HepG2 (cell line): ENCODE results near the gene NKD1. TPM values are rescaled to one million over a fixed set of nuclear protein-coding genes. Genes with fewer than 3 reads are reported as not detected.

ENCODE experiments used
- ATAD3A ChIP-seq: sonication (generic); formaldehyde crosslinking; IDR thresholded peaks from 2 replicates; pipeline ENCODE4 v1.4.0; 2020; ENCODE audit warnings: missing genetic modification reagents
- CBX1 ChIP-seq: IDR thresholded peaks from one replicate; pipeline ENCODE4 v1.6.1; 2016; ENCODE audit warnings: antibody characterized with exemption, low read depth
- DMAP1 ChIP-seq: IDR thresholded peaks from 2 replicates; pipeline ENCODE4 v1.6.1; 2016
- DNMT3B ChIP-seq: conservative IDR thresholded peaks from 2 replicates; pipeline ENCODE4 v1.6.1; 2016; ENCODE audit warnings: missing biosample characterization, control low read depth
- GATAD2A ChIP-seq: IDR thresholded peaks from 2 replicates; pipeline ENCODE4 v1.6.1; 2016
- KLF13 ChIP-seq: sonication (generic); formaldehyde crosslinking; IDR thresholded peaks from 2 replicates; pipeline ENCODE4 v1.4.0; 2020; ENCODE audit warnings: mild to moderate bottlenecking, missing genetic modification reagents
- KLF6 ChIP-seq: IDR thresholded peaks from 2 replicates; pipeline ENCODE4 v1.8.0; 2016; ENCODE audit warnings: missing biosample characterization, missing genetic modification reagents
- MXI1 ChIP-seq: IDR thresholded peaks from 3 replicates; pipeline ENCODE4 v1.6.1; 2012; ENCODE audit warnings: low read depth, low read length, inconsistent platforms, borderline replicate concordance
- NFYB ChIP-seq: sonication (generic); formaldehyde crosslinking; IDR thresholded peaks from 2 replicates; pipeline ENCODE4 v1.4.0; 2020; ENCODE audit warnings: missing genetic modification reagents
- NR2C2 ChIP-seq: sonication (generic); formaldehyde crosslinking; IDR thresholded peaks from 2 replicates; pipeline ENCODE4 v1.4.0; 2020; ENCODE audit warnings: missing genetic modification reagents, mild to moderate bottlenecking, moderate library complexity, borderline replicate concordance
- PAF1 ChIP-seq: IDR thresholded peaks from 2 replicates; pipeline ENCODE4 v1.6.1; 2016; ENCODE audit warnings: missing genetic modification reagents, missing compliant biosample characterization
- RFXANK ChIP-seq: IDR thresholded peaks from 2 replicates; pipeline ENCODE4 v1.6.1; 2016
- SETDB1 ChIP-seq: sonication (generic); formaldehyde crosslinking; IDR thresholded peaks from 2 replicates; pipeline ENCODE4 v1.5.1; 2020; ENCODE audit warnings: missing genetic modification reagents, mild to moderate bottlenecking, borderline replicate concordance
- SYNCRIP ChIP-seq: fragments of 200-400 bp; formaldehyde crosslinking; IDR thresholded peaks from 2 replicates; pipeline ENCODE4 v1.6.1; 2018; ENCODE audit warnings: mild to moderate bottlenecking, low read depth, low read length; ENCODE audit not compliant: insufficient read depth
- YEATS2 ChIP-seq: sonication (generic); formaldehyde crosslinking; IDR thresholded peaks from 2 replicates; pipeline ENCODE4 v1.4.0; 2020; ENCODE audit warnings: missing genetic modification reagents, borderline replicate concordance
- ZBTB7B ChIP-seq: sonication (generic); formaldehyde crosslinking; IDR thresholded peaks from 2 replicates; pipeline ENCODE4 v1.4.0; 2020; ENCODE audit warnings: missing genetic modification reagents
- ZFYVE20 ChIP-seq: sonication (generic); formaldehyde crosslinking; IDR thresholded peaks from 2 replicates; pipeline ENCODE4 v1.8.0; 2023; ENCODE audit warnings: low read depth, mild to moderate bottlenecking, moderate library complexity, missing genetic modification reagents, borderline replicate concordance
- ZNF263 ChIP-seq: sonication (generic); formaldehyde crosslinking; IDR thresholded peaks from 2 replicates; pipeline ENCODE4 v1.4.0; 2020; ENCODE audit warnings: missing genetic modification reagents
- ZNF430 ChIP-seq: sonication (generic); formaldehyde crosslinking; IDR thresholded peaks from 2 replicates; pipeline ENCODE4 v1.9.0; 2021; ENCODE audit warnings: mild to moderate bottlenecking, missing genetic modification reagents
- ZNF629 ChIP-seq: sonication (generic); formaldehyde crosslinking; conservative IDR thresholded peaks from 2 replicates; pipeline ENCODE4 v1.5.0; 2020; ENCODE audit warnings: missing genetic modification reagents
- ZNF749 ChIP-seq: sonication (generic); formaldehyde crosslinking; IDR thresholded peaks from 2 replicates; pipeline ENCODE4 v1.8.0; 2022; ENCODE audit warnings: mild to moderate bottlenecking, missing genetic modification reagents, moderate library complexity, borderline replicate concordance
- polyA plus RNA-seq, 8 experiments: library from polyadenylated mRNA; depleted of rRNA in 3 of 8; stranded (reverse) in 7 of 8; unstranded in 1 of 8; fragments of >200 nt; fragmentation: Illumina TruSeq in 4 of 8; extraction: Trizol in 4 of 8; gene quantifications; 2 replicates each; pipeline versions ENCODE4 v1.2.1 to v1.2.3, GENCODE V29; 2011 to 2016; ENCODE audit warnings: low read depth in 4 of 8, missing spikeins in 1 of 8, mixed read lengths in 1 of 8; ENCODE audit not compliant: insufficient read depth in 1 of 8
- total RNA-seq, 5 experiments: library from RNA; depleted of rRNA; stranded (reverse); fragments of >200 nt; fragmentation: Illumina TruSeq; extraction: Trizol; gene quantifications; 2 replicates each; pipeline ENCODE4 v1.2.3, GENCODE V29; 2016; ENCODE audit warnings: low read depth in 1 of 5
- TF ChIP-seq, protein P1 (sequence below): IDR thresholded peaks from 2 replicates; pipeline ENCODE4 v1.6.1; 2016; ENCODE audit warnings: low read depth
- TF ChIP-seq, protein P2 (sequence below): sonication (generic); formaldehyde crosslinking; IDR thresholded peaks from 2 replicates; pipeline ENCODE4 v1.5.0; 2020; ENCODE audit warnings: missing genetic modification reagents
- TF ChIP-seq, protein P3 (sequence below): sonication (generic); formaldehyde crosslinking; IDR thresholded peaks from 2 replicates; pipeline ENCODE4 v1.4.0; 2020; ENCODE audit warnings: missing genetic modification reagents
- TF ChIP-seq, protein P4 (sequence below): sonication (generic); formaldehyde crosslinking; IDR thresholded peaks from 2 replicates; pipeline ENCODE4 v1.5.1; 2020; ENCODE audit warnings: missing genetic modification reagents, mild to moderate bottlenecking, borderline replicate concordance

NKD1 gene
- total and polyA plus RNA-seq, 2 of the 13 experiments (the other 11 are each of a cell fraction or from before 2014, with no cell fraction given), result 70.4 to 121 TPM

DNA sequence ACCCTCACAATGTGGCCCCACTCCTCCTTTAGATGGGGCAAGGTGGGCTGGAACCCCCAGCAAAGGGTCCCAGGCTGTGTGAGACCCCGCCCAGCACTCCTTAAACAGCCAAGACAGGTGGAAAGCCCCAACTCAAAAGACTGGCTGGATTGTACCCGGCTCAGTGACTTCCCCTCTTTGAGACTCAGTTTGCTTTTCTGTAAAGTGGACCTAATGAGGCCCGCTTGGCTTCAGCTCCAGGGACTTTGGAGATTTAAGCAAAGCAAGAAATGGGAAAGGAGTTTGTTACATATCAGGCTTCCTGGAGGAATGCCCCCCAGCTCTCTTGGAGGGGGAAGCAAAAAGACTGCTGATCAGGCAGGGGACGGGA, 93.6 kb downstream of the NKD1 start (continued):
- TF ChIP-seq, protein P1, sequence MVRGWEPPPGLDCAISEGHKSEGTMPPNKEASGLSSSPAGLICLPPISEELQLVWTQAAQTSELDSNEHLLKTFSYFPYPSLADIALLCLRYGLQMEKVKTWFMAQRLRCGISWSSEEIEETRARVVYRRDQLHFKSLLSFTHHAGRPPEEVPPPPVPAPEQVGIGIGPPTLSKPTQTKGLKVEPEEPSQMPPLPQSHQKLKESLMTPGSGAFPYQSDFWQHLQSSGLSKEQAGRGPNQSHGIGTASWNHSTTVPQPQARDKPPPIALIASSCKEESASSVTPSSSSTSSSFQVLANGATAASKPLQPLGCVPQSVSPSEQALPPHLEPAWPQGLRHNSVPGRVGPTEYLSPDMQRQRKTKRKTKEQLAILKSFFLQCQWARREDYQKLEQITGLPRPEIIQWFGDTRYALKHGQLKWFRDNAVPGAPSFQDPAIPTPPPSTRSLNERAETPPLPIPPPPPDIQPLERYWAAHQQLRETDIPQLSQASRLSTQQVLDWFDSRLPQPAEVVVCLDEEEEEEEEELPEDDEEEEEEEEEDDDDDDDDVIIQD (CRISPR knock-in tag), result no peak
- no peak for TF ChIP-seq ZFYVE20 (CRISPR knock-in tag)
- TF ChIP-seq MXI1, result no peak
- TF ChIP-seq KLF13 (CRISPR knock-in tag), result no peak
- TF ChIP-seq, protein P2, sequence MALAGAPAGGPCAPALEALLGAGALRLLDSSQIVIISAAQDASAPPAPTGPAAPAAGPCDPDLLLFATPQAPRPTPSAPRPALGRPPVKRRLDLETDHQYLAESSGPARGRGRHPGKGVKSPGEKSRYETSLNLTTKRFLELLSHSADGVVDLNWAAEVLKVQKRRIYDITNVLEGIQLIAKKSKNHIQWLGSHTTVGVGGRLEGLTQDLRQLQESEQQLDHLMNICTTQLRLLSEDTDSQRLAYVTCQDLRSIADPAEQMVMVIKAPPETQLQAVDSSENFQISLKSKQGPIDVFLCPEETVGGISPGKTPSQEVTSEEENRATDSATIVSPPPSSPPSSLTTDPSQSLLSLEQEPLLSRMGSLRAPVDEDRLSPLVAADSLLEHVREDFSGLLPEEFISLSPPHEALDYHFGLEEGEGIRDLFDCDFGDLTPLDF, result no peak
- TF ChIP-seq PAF1 (CRISPR knock-in tag), result 0 out of 2 replicates have a peak, but pooled peaks have one; percentile 12
- TF ChIP-seq, protein P3, sequence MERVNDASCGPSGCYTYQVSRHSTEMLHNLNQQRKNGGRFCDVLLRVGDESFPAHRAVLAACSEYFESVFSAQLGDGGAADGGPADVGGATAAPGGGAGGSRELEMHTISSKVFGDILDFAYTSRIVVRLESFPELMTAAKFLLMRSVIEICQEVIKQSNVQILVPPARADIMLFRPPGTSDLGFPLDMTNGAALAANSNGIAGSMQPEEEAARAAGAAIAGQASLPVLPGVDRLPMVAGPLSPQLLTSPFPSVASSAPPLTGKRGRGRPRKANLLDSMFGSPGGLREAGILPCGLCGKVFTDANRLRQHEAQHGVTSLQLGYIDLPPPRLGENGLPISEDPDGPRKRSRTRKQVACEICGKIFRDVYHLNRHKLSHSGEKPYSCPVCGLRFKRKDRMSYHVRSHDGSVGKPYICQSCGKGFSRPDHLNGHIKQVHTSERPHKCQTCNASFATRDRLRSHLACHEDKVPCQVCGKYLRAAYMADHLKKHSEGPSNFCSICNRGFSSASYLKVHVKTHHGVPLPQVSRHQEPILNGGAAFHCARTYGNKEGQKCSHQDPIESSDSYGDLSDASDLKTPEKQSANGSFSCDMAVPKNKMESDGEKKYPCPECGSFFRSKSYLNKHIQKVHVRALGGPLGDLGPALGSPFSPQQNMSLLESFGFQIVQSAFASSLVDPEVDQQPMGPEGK, result 0 out of 2 replicates have a peak, but pooled peaks have one; percentile 13
- TF ChIP-seq RFXANK (CRISPR knock-in tag), result no peak
- TF ChIP-seq SETDB1 (CRISPR knock-in tag), result no peak
- TF ChIP-seq KLF6 (CRISPR knock-in tag), result no peak
- TF ChIP-seq, protein P4, sequence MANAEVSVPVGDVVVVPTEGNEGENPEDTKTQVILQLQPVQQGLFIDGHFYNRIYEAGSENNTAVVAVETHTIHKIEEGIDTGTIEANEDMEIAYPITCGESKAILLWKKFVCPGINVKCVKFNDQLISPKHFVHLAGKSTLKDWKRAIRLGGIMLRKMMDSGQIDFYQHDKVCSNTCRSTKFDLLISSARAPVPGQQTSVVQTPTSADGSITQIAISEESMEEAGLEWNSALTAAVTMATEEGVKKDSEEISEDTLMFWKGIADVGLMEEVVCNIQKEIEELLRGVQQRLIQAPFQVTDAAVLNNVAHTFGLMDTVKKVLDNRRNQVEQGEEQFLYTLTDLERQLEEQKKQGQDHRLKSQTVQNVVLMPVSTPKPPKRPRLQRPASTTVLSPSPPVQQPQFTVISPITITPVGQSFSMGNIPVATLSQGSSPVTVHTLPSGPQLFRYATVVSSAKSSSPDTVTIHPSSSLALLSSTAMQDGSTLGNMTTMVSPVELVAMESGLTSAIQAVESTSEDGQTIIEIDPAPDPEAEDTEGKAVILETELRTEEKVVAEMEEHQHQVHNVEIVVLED, result no peak
- TF ChIP-seq DNMT3B (CRISPR knock-in tag), result no peak
- no peak for TF ChIP-seq NFYB (CRISPR knock-in tag)
- no peak for TF ChIP-seq ZNF749 (CRISPR knock-in tag)
- no peak for TF ChIP-seq DMAP1 (CRISPR knock-in tag)
- TF ChIP-seq ZNF263 (CRISPR knock-in tag), result 0 out of 2 replicates have a peak, but pooled peaks have one; percentile 23
- no peak for TF ChIP-seq YEATS2 (CRISPR knock-in tag)
- TF ChIP-seq CBX1, result no peak
- TF ChIP-seq GATAD2A (CRISPR knock-in tag), result no peak
- no peak for TF ChIP-seq ATAD3A
- no peak for TF ChIP-seq SYNCRIP
- no peak for TF ChIP-seq ZNF430
- TF ChIP-seq ZNF629 (CRISPR knock-in tag), result peak; percentile 81
- no peak for TF ChIP-seq NR2C2 (CRISPR knock-in tag)
- no peak for TF ChIP-seq ZBTB7B (CRISPR knock-in tag)
